ENCODE measurements around the gene ARMC2. TPM values are rescaled to one million over a fixed set of nuclear protein-coding genes. Genes with fewer than 3 reads are reported as not detected.
"Not testable (repeated sequence)": the region's sequence is repeated elsewhere in the genome, so short reads cannot be mapped to it uniquely, and the experiment has no call there.

ARMC2 gene
- total RNA-seq, 6 donors from 2014 or later = 4.1 to 24.0 (median 7.8) TPM

- TF ChIP-seq POLR2AphosphoS5 (IDR thresholded peaks at IDR 0.05) = no peak
- TF ChIP-seq EP300 (IDR thresholded peaks at IDR 0.05) = no peak
- no peak for TF ChIP-seq CTCF (IDR thresholded peaks at IDR 0.05)
- TF ChIP-seq POLR2A (IDR thresholded peaks at IDR 0.05) = no peak
- DNase-seq (no peak), ATAC-seq (ENCODE audit: low FRiP score in 2 of 2) (peak in 1 of 2 donors; percentile 84)
- no peaks in the 10 kb centered on the region for H3K36me3 ChIP-seq
- H3K27ac ChIP-seq = peak overlapping the region in 1 of 4 donors; percentile 4
- WGBS, 2 donors = 73 to 74% methylated on average over 9 of the region's 9 CpGs
- no peaks in the 10 kb centered on the region for H3K9me3 ChIP-seq
- H3K27me3 ChIP-seq = no peaks in the 10 kb centered on the region
- H3K4me3 ChIP-seq = no peak overlapping the region
- peaks cover 0 to 9% (median 4%) of the 10 kb centered on the region in 4 donors for H3K4me1 ChIP-seq
Measured at GRCh38 chr6:108921547-108922361, 73.5 kb downstream of the ARMC2 start.

- H3K4me1 ChIP-seq = peaks cover 0 to 9% (median 4%) of the 10 kb centered on the region in 4 donors
- no peak for ATAC-seq (ENCODE audit: low FRiP score in 2 of 2)
- no peak for DNase-seq
- no peaks in the 10 kb centered on the region for H3K36me3 ChIP-seq
- no peak for TF ChIP-seq CTCF (IDR thresholded peaks at IDR 0.05)
- TF ChIP-seq POLR2A (IDR thresholded peaks at IDR 0.05) = no peak
- TF ChIP-seq POLR2AphosphoS5 (IDR thresholded peaks at IDR 0.05) = no peak
- no peak for TF ChIP-seq EP300 (IDR thresholded peaks at IDR 0.05)
- H3K27me3 ChIP-seq = no peaks in the 10 kb centered on the region
- no peak overlapping the region for H3K27ac ChIP-seq
- H3K9me3 ChIP-seq = no peaks in the 10 kb centered on the region
- H3K4me3 ChIP-seq = no peak overlapping the region
Measured at GRCh38 chr6:108922499-108922898, 74.3 kb downstream of the ARMC2 start.

GRCh38 chr6:108927927-108928326 lies 79.7 kb downstream of the ARMC2 start:
- H3K27me3 ChIP-seq = no peaks in the 10 kb centered on the region
- no peaks in the 10 kb centered on the region for H3K9me3 ChIP-seq
- H3K27ac ChIP-seq = no peak overlapping the region
- WGBS, 2 donors = 90 to 91% methylated on average over 5 of the region's 5 CpGs
- no peak overlapping the region for H3K4me3 ChIP-seq
- TF ChIP-seq POLR2A (IDR thresholded peaks at IDR 0.05) = no peak
- no peak for TF ChIP-seq POLR2AphosphoS5 (IDR thresholded peaks at IDR 0.05)
- TF ChIP-seq CTCF (IDR thresholded peaks at IDR 0.05) = no peak
- no peak for TF ChIP-seq EP300 (IDR thresholded peaks at IDR 0.05)
- H3K36me3 ChIP-seq = no peaks in the 10 kb centered on the region
- H3K4me1 ChIP-seq = no peaks in the 10 kb centered on the region
- DNase-seq = no peak
- no peak for ATAC-seq (ENCODE audit: low FRiP score in 2 of 2)

GRCh38 chr6:108928650-108929049 lies 80.4 kb downstream of the ARMC2 start:
- H3K27me3 ChIP-seq = no peaks in the 10 kb centered on the region
- no peaks in the 10 kb centered on the region for H3K4me1 ChIP-seq
- H3K4me3 ChIP-seq = no peak overlapping the region
- no peak overlapping the region for H3K27ac ChIP-seq
- H3K36me3 ChIP-seq = no peaks in the 10 kb centered on the region
- DNase-seq = no peak
- WGBS, 2 donors = 85 to 95% methylated on average over 4 of the region's 4 CpGs
- no peak for ATAC-seq (ENCODE audit: low FRiP score in 2 of 2)
- no peaks in the 10 kb centered on the region for H3K9me3 ChIP-seq
- TF ChIP-seq CTCF (IDR thresholded peaks at IDR 0.05) (no peak), POLR2A (IDR thresholded peaks at IDR 0.05) (no peak), POLR2AphosphoS5 (IDR thresholded peaks at IDR 0.05) (no peak), EP300 (IDR thresholded peaks at IDR 0.05) (no peak)

GRCh38 chr6:108931090-108931489 lies 82.9 kb downstream of the ARMC2 start:
- not testable (repeated sequence) for H3K36me3 ChIP-seq; H3K4me1 ChIP-seq; DNase-seq; H3K9me3 ChIP-seq; H3K27ac ChIP-seq; ATAC-seq (ENCODE audit: low FRiP score in 2 of 2); H3K4me3 ChIP-seq; H3K27me3 ChIP-seq
- 98% methylated on average over 3 of the region's 3 CpGs for WGBS, 2 donors
